HG03439 (cell line): ENCODE results near the gene NISCH.

ENCODE experiments used
- ATAC-seq: cut with Tn5 transposase; IDR thresholded peaks from one replicate; pipeline ENCODE4 v1.9.1; 2021; ENCODE audit warnings: mild to moderate bottlenecking, moderate library complexity; ENCODE audit not compliant: unreplicated experiment

The NISCH gene

DNA sequence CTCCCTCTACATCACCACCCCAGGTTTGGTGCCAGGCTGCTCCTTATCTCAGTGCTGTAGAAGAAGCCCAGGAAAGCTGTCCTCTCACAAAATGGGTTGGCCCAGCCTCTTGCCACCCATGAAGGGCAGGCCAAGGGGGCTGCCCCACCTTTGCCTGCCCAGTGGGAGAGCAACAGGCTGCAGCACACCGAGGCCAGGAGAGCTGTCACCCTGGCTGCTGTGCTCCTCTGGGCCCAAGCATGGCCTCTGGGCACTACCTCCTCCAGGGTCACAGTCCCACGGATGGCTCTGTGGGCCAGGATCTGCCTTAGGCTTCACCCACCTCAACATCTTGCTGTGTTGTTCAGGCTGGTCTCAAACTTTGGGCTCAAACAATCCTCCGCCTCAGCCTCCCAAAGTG, 33.3 kb downstream of the NISCH start:
- ATAC-seq, result no peak

DNA sequence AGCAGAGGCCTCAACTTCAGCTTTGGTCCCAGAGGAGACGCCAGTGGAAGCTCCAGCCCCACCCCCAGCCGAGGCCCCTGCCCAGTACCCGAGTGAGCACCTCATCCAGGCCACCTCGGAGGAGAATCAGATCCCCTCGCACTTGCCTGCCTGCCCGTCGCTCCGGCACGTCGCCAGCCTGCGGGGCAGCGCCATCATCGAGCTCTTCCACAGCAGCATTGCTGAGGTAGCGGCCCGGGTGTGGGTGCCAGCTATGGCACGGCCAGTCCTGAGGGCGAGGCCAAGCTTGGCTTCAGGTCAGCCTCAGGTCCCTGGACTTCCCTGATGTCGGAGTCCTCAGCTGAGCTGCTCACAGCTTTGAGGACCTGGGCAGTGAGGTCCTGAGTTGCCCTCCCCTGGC, 34.0 kb downstream of the NISCH start:
- ATAC-seq, result no peak

DNA sequence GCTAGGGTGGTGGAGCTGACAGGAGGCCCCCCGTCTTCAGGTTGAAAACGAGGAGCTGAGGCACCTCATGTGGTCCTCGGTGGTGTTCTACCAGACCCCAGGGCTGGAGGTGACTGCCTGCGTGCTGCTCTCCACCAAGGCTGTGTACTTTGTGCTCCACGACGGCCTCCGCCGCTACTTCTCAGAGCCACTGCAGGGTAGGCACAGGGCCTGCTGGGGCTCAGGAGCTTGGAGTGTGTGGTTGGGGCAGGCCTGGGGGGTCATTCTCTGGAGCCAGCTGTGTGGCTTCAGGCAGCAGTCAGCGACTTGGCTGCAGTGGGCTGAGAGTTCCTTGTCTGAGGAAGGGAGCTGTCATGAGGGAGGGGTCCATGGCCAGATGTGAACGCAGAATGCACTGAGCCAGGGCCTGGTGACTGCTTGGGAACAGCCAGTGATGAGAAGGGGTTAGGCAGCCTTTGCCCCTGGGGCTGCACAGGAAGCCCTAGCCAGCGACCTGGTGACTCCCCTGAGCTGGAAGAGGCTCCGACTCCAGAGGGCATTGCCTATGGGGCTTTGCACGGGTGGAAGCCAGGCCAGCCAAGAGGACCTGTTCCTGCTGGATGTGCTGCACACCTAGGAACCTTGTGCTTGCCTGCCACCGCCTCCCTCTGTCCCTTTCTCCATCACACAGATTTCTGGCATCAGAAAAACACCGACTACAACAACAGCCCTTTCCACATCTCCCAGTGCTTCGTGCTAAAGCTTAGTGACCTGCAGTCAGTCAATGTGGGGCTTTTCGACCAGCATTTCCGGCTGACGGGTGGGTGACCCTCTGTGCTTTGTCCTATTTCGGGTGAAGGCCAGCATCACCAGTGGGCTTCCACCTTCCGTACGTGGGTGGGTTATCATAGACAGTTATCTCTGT, 34.9 kb downstream of the NISCH start:
- no peak for ATAC-seq

DNA sequence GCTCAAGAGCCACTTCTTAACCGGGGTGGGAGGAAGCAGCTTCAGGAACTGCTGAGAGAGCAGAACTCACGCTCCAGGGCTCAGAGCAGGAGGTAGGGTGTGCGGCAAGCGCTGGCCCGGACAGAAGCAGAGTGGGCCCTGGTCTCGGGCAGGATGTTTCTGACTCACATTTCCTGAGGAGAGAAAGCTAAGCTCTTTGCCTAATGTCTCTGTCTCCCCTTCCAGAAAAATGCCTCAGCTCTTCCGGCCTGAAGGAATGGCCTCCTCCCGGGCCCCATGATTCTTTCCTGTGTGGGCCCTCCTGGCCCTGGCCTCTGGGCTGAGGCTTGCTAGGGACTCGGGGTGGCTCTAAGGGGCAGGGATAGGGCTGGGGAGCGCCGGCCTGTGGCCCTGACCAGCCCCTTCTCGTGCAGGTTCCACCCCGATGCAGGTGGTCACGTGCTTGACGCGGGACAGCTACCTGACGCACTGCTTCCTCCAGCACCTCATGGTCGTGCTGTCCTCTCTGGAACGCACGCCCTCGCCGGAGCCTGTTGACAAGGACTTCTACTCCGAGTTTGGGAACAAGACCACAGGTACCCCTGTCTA, 35.6 kb downstream of the NISCH start:
- no peak for ATAC-seq

DNA sequence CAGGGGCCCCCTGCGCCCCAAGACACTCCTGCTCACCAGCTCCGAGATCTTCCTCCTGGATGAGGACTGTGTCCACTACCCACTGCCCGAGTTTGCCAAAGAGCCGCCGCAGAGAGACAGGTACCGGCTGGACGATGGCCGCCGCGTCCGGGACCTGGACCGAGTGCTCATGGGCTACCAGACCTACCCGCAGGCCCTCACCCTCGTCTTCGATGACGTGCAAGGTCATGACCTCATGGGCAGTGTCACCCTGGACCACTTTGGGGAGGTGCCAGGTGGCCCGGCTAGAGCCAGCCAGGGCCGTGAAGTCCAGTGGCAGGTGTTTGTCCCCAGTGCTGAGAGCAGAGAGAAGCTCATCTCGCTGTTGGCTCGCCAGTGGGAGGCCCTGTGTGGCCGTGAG, 36.7 kb downstream of the NISCH start:
- ATAC-seq, result no peak

DNA sequence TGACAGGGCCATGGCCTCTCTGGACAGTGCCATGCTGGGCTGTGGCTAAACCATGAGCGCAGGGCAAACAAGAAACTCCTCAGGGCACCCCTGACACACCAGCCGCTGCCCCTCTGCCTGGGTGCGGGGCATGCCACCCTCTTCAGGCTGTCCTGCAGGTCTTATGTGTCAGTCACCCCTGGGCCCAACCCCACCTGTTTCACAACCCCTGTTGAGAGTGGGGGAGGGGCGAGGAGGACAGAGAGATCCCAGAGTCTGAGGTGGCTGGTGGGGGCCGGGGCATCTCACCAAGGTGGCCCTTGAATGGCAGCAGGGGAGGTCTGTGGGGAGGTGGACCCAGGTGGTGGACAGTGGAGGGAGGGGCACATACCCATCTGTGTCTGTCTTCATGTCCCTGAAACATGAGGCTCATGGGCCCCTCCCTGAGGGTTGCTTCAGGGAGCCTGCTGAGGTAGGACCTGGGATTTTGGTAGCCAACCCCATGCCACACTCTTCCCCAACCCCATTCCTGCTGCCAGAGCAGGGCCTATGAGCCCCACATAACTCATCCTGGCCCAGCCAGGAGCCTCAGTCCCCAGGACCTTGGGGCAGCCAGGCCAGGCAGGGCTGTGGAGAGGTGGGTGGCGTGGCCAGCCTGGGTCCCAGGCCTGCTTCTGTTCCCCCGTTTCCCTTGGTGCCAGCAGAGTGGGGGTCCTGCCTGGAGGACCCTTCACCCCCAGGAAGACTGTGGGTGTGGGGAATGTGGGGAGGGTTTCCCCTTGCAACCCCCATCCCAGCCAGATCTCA, 38.0 kb downstream of the NISCH start:
- no peak for ATAC-seq

DNA sequence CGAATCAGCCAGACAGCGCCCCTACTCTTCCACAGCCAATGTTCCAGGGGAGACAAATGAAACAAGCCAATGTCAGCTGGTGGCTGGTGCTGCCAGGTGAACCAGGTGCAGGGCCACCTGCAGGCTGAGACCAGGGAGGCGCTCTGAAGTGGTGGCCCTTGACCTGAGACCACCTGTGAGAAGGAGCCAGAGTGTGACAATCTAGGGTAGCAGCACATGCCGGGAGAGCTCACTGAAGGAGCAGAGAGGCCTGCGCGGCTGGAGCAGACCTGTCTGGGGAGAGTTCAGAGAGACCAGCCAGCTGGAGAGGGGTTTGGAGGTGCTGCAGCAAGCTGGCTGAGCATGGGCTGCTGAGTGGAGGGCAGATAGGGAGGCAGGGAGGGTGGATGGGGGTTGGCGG, 39.0 kb downstream of the NISCH start:
- no peak for ATAC-seq

DNA sequence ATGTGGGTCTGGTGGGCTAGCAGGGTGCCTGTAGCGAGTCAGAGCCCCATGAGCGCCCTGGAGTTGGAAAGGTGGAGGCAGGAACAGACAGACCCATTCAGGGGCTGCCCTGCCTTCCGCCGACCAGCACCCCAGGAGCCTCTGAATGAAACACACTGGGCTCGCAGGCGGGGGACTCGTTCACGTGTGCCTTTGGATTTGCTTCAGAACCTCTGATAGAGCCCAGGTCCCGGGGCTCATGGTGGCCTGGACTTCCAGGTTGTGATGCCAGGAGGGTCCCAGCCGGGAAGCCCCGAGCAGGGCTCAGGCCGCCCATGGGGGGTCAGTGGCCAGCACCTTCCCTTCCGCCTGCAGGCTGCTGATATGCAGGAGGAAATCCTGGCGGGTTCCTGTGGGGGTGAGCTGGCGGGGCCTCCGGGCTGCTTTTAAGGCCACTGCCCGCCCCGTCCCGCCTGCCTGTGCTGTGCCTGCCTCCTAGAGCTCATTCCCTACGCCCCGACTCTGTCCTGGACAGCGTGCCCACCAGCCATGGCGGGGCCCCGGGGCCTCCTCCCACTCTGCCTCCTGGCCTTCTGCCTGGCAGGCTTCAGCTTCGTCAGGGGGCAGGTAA, 39.6 kb downstream of the NISCH start, which contains the start of gene STAB1:
Gene STAB1, plus strand, starts transcription at position 453 of the 610 bp plus-strand sequence. Its CDS starts 76 bp downstream, at position 529.
- ATAC-seq, result no peak

DNA sequence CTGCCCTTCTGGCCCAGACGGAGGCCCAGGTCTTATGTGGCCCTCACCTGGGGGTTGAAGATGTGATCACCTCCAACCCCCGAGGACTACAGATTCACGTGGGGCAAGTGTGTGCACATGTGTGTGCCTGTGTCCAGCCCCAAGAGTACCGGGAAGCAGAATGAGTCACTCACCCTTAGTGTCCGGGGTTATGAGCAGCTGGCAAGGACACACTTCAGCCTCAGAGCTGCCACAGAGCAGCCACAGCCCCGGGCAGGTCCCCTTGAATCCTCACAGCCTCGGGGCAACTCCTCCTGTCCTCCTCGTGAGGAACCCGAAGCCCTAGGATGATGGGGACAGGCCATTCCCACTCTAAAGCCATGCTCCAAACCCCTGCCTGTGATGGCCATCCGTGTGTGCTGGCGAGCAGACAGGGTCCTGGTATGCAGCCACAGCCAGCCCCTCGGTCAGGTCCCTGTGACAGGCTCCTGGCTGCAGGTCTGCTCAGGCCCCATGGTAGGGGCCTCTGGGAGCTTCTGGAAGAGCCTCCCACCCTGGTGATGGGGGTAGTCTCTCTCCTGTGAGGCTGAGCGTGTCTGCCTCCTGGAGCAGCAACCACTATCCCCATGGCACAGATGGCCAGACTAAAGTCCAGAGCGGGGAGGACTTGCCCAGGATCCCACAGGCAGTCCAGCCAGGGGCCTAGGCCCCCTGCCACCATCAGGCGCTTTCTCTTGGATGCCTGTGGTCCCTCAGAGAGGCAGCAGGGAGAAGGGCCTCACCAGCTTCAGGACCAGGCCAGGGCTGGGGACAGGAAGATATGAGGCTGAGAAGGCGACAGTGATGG, 40.6 kb downstream of the NISCH start:
- ATAC-seq, result no peak

DNA sequence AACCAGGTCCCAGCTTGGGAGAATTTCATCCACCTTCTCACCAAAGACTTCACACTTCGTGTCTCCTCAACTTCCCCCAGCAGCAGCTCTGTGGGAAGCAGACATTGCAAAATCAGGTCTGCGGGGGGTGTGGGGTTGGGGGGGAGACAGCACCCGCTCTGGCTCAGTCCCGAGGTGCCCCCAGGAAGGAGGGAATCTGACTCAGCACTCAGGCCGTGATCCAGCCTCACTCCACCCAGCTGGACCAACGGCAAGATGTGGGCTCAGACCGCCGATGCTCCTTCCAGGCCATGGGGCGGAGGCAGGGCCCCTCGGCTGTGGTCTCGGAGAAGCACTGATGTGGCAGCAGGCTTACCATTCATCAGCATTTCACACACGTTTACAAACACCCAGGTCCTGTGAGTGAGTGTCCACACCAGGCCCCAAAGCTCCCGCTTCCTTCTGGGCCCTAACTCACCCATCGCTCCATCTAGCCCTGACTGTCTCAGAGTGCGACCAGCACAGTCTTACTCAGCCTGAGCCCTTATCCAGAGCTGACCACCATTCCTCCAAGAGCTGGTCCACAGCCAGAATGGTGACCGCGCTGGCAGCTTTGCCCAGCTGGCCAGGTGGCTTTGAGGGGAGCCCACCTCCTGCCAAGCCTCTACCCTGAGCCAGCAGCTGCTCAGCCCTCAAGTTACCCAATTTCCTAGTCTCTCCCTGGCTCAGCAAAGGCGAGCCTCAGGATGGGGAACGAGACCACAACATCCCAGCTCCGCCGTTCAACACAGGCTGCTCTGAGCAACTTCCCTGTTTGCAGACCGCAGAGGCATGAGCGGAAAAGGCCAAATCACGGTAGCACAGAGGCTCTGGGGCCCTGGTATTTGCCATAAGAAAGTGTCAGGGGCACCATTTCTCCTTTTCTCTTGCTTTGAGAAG, 43.0 kb downstream of the NISCH start:
- ATAC-seq, result no peak

DNA sequence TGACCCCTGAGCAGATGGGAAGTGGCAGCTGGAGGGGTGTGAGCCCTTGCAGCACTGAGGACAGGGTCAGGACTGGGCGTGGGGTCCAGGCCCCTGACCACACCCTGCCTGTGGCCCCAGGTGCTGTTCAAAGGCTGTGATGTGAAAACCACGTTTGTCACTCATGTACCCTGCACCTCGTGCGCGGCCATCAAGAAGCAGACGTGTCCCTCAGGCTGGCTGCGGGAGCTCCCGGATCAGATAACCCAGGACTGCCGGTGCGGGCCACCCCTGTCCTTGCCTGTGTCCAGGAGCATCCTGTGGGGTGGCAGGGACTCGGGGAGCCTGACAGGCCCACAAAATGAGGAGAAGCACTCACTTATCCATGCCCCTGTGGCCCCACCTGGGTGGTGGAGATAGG, 45.6 kb downstream of the NISCH start:
- no peak for ATAC-seq

DNA sequence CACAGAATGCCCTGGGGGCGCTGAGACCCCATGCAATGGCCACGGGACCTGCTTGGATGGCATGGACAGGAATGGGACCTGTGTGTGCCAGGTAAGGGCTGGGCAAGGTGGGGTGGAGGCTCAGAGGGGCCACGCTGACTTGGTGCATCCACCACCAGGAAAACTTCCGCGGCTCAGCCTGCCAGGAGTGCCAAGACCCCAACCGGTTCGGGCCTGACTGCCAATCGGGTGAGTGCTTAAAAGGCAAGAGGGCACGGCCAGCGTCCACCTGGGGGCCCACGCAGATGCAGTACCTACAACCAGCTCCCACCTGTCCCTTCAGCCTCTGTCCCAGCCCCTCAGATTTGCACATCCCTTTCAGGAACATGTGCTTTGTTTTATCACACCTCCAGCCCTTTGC, 46.6 kb downstream of the NISCH start:
- ATAC-seq, result no peak

DNA sequence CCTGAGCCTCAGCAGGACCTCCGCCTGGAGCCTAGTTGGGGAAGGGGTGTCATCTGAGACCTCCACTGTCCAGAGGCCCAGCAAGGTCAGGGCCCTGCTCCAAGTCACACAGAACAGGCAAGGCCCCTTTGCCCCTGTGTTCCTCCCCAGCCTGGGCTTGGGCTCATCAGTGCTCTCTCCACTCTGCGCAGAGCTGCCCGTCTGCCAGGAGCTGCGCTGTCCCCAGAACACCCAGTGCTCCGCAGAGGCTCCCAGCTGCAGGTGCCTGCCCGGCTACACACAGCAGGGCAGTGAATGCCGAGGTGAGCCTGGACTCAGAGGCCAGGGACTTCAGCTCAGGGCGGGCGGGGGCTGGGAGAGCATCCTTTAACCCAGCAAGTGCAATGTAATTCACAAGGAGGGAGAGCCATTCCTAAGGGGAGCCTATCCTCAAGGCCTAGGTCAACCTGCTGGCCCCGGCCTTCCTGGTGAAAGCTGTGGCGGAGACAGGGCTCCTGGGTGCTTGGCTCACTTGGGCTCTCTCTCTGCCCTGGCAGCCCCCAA, 47.5 kb downstream of the NISCH start:
- no peak for ATAC-seq

DNA sequence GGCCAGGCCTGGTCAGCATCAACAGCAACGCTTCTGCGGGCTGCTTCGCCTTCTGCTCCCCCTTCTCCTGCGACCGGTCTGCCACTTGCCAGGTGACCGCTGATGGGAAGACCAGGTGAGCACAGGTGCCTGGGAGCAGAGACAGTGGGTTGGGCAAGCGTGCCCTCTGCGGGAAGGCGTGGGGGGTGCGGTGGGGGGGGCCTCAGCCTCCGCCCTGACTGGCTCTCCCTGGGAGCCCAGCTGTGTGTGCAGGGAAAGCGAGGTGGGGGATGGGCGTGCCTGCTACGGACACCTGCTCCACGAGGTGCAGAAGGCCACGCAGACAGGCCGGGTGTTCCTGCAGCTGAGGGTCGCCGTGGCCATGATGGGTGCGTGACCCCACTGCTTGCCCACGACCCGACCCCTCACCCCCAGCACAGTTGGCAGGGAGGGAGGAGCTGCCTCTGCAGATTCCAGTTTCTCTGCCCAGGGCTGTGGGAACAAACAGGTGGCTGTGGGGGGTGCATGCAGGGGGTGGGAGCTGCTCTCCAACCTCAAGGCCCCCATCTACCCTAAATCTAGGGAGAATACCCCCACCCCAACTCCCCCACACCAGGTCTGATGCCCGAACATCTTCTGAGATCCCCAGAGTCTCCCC, 48.5 kb downstream of the NISCH start:
- ATAC-seq, result no peak

DNA sequence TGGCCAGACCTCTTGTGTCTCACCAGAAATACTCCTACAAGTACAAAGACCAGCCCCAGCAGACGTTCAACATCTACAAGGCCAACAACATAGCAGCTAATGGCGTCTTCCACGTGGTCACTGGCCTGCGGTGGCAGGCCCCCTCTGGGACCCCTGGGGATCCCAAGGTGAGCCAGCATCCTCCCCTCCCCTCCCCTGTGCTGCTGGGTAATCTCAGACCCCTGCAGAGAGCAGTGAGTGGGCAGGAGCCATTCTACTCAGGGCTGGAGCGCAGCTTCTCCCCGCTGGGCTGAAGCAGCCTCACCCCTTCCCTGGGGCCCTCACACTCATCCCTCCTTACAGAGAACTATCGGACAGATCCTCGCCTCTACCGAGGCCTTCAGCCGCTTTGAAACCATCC, 49.6 kb downstream of the NISCH start:
- ATAC-seq, result no peak

DNA sequence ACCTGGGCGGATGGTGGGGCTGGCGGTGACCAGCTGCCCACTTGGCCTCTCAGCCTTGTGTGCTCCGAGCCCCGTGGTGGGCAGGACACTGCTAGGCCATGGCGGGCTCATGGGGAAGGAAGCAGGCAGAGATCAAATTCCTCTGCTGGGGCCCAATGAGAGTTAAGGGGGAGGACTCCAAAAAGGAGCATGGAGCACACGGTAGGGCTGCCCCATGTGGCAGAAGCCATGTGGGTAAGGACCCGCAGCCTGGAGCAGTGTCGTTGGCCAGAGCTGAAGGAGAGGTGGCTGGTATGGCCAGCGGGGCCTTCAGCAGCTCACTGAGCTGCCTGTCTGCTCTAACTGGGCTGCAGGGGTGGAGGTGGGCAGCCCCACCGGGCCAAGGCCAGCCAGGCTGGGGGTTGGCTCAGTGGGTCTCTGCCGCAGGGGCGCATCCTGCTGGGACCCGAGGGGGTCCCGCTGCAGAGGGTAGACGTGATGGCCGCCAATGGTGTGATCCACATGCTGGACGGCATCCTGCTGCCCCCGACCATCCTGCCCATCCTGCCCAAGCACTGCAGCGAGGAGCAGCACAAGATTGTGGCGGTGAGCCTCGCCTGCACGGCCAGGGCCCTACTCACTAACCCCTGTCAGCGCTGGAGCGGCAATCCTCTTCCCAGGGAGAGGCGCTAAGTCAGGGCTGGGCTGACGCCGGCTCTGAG, 51.0 kb downstream of the NISCH start:
- no peak for ATAC-seq

DNA sequence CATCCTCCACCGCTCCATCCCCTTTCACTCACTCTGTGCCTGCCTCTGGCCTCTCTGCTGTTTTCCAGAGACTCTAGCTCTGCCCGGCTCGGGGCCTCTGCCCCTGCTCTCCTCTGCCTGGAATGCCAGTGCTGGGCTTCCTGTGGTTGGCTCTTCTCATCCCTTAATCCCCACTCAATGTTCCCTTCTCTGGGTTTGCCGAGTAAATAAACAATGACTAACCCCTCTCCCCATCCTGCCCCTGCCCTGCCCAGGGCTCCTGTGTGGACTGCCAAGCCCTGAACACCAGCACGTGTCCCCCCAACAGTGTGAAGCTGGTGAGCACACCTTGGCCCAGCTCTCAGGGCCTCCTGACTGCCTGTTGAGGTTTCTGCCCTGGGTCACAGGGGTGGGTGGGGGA, 52.0 kb downstream of the NISCH start:
- ATAC-seq, result no peak

DNA sequence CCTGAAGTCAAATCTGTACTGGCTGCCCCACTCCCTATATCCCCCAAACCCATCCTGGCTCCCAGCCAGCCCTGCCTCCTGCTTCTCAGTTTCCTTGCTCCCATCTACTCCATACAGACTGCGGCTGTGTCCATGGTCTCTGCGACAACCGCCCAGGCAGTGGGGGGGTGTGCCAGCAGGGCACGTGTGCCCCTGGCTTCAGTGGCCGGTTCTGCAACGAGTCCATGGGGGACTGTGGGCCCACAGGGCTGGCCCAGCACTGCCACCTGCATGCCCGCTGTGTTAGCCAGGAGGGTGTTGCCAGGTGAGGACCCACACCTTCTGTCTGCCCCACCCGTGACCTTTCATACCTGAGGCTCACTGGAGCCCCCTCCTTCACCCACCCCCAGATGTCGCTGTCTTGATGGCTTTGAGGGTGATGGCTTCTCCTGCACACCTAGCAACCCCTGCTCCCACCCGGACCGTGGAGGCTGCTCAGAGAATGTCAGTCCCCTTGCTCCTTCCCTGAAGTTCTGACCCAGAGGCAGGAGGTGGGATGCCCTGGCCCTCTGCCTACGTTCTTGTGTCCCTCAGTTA, 54.4 kb downstream of the NISCH start:
- ATAC-seq, result no peak
